RWPE1 (cell line): ENCODE data around the gene MVD.

Experiments used
- CTCF ChIA-PET: fragments of 350-600 bp; sonication (Branson Sonifier 250); formaldehyde crosslinking; extraction: SDS; loops from one replicate; lab custom pipeline; 2021; lab: Yijun Ruan, JAX
- POLR2A ChIA-PET: fragments of 400-600 bp; formaldehyde crosslinking; extraction: SDS; loops from one replicate; lab custom pipeline; 2020; ENCODE audit warnings: antibody characterized with exemption; ENCODE audit not compliant: low non-redundant PET; lab: Yijun Ruan, JAX
- DNase-seq: peaks from one replicate; pipeline ENCODE4 v3.0.0; 2012; ENCODE audit warnings: low spot score
- H3K27ac ChIP-seq: fragments of 450-650 bp; 2 replicates; pipeline ENCODE4 v1.5.1; 2017
- TF ChIP-seq, protein P1 (sequence below): fragments of 450-650 bp; conservative IDR thresholded peaks from 2 replicates; pipeline ENCODE4 v1.5.1; 2017; ENCODE audit warnings: low read depth, mild to moderate bottlenecking

MVD gene

DNA sequence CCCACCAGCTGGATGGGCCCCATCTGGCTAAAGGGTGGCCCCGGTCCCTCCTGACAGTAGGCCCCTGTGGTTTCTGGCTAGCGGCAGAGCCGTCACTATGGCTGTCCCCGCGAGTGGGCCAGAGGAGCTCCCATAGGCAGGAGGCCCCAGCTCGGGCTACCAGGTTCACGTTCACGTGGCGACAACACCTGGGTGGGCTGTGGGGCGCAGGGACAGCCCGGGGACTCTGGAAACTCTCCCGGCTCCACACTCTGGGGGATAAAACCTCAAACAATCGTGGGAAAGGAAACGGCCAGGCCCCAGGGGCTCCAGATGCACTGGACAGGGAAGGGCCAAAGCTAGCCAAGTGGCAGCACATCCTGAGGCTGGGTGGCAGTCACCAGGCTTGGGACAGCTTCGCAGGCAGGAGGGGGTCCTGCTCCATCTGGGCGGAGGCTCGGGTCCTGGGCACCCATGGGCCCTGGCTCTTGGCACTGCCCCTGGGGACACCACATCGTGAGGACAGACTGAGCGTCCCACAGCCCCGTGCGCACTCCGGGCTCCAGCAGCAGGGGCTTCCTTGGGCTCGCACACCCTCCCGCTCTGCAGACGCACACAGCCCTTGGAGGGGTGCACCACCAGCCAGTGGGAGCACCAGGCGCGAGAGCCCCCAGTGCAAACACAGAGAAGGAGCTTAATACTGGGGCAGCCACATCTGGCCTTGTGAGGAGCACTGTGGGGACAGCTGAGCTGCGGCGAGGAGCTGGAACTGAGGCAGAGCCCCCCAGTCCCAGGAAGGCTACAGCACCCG lies 38.9 kb upstream of the MVD start:
- TF ChIP-seq, protein P1, sequence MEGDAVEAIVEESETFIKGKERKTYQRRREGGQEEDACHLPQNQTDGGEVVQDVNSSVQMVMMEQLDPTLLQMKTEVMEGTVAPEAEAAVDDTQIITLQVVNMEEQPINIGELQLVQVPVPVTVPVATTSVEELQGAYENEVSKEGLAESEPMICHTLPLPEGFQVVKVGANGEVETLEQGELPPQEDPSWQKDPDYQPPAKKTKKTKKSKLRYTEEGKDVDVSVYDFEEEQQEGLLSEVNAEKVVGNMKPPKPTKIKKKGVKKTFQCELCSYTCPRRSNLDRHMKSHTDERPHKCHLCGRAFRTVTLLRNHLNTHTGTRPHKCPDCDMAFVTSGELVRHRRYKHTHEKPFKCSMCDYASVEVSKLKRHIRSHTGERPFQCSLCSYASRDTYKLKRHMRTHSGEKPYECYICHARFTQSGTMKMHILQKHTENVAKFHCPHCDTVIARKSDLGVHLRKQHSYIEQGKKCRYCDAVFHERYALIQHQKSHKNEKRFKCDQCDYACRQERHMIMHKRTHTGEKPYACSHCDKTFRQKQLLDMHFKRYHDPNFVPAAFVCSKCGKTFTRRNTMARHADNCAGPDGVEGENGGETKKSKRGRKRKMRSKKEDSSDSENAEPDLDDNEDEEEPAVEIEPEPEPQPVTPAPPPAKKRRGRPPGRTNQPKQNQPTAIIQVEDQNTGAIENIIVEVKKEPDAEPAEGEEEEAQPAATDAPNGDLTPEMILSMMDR, result no peak
- ChIA-PET CTCF (interaction anchor here (0.7 to 1.1 kb wide), 2 partner anchors 21 to 25 kb away, joined by 4 read pairs; no protein-coding TSS in a partner anchor), POLR2A (no interaction called here)
- no peak for DNase-seq
- H3K27ac ChIP-seq, result peak overlapping the region; percentile 15; the same call in 1 of the 2 replicates

DNA sequence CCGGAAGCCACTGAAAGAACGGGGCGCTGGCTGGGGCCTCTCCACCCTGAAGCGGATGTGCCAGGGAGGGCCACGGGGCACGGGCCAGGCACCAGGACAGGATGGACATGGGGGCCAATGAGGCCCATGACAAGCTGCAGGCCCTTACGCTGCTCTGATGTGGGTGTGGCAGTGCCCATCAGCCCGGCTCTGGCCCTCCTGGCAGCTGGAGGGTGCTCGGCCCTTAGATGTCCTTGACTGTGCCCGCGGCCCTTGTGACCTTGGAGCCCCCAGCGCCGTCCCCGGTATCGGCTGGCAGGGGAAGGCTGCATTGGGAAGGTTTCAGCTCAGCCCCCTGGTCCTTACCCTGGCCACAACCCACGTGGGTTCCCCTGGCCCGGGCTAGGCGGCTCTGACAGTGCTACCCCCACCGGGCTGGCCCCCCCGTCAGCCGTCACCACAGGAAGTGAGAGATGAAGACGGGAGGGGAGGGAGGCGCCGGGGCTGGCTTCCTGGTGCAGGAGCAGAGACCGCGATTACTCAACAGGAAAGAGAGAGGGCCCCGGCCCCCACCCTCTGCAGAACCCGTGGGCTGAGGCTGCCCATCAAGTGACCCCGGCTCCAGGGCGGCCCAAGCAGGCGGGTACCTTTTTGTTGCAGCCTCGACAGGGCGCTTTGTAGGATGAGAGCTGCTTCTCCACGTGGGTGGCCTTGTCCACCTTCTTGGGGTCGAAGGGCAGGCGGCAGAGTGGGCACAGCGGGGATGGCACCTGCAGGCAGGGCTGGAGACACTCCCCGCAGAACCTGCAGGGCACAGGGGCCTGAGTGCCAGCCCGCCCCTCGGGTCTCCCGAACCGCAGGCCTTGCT lies 38.0 kb upstream of the MVD start:
- ChIA-PET CTCF (interaction anchor here (0.7 kb wide), 1 partner anchor 24 kb away, joined by 4 read pairs; no protein-coding TSS in a partner anchor), POLR2A (no interaction called here)
- no peak for DNase-seq
- TF ChIP-seq, protein P1, result no peak
- peak overlapping the region; percentile 25 for H3K27ac ChIP-seq

DNA sequence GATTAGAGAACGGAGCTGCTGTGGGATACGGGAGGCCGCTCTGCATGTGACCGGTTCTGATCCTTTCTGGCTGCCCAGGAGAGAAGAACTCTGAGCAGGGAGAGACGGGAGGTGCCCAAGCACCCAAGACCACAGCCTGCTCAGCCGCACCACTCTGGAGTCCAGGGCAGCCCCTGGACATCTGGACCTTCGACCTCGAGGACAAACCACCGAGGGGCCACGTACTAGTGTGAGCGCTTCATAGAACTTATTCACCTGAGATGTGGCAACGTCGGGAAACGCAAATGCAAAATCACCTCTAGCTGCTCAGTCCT lies 37.4 kb upstream of the MVD start:
- 0 out of 2 replicates have a peak overlapping the region, but pooled peaks have one; percentile 6 for H3K27ac ChIP-seq
- no peak for DNase-seq
- ChIA-PET CTCF (no interaction called here), POLR2A (no interaction called here)
- TF ChIP-seq, protein P1, result no peak

DNA sequence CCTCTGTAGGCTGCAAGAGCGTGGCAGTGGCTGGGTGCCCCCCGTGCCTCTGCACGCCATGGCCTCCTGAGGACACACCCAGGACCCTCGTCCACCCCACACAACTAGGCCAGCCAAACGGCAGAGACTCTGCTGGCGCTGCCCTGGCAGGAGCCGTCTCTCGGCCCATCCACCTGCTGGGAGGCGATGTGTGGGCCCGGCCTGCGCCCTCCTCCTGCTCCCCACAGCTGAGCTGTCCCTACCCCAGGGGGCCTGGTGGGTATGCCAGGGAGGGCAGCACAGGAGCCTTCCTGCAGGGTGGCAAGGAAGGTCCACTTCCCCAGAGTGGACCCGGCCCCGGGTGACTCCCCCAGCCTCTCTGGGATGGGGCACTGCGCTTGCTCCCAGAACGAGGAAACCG lies 36.3 kb upstream of the MVD start:
- 0 out of 2 replicates have a peak overlapping the region, but pooled peaks have one; percentile 6 for H3K27ac ChIP-seq
- ChIA-PET POLR2A (no interaction called here), CTCF (no interaction called here)
- no peak for DNase-seq
- TF ChIP-seq, protein P1, result no peak

DNA sequence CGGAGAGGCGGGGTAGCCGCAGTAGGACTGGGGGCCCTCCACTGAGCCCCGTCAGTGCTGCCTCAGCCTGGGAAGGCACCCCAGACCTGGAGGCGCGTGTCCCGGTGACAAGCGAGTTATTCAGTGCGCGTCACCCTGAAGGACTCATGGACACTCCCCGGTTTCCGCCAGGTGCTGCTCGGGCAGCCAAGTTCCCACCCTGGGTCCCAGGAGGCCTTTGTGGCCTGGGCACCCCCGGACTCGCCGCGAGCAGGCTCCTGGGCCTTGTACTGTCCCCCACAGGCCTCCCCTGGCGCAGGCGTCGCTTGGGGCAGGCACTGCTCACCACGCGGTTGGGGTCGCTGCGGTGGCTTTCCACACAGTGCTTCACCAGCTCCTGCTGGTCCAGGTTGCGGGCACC lies 35.8 kb upstream of the MVD start:
- ChIA-PET POLR2A (no interaction called here), CTCF (interaction anchor here (0.5 to 1.1 kb wide), 4 partner anchors 9 to 57 kb away, joined by 3 to 5 read pairs (median 3); no protein-coding TSS in a partner anchor)
- H3K27ac ChIP-seq, result no peak overlapping the region
- DNase-seq, result no peak
- TF ChIP-seq, protein P1, result no peak

DNA sequence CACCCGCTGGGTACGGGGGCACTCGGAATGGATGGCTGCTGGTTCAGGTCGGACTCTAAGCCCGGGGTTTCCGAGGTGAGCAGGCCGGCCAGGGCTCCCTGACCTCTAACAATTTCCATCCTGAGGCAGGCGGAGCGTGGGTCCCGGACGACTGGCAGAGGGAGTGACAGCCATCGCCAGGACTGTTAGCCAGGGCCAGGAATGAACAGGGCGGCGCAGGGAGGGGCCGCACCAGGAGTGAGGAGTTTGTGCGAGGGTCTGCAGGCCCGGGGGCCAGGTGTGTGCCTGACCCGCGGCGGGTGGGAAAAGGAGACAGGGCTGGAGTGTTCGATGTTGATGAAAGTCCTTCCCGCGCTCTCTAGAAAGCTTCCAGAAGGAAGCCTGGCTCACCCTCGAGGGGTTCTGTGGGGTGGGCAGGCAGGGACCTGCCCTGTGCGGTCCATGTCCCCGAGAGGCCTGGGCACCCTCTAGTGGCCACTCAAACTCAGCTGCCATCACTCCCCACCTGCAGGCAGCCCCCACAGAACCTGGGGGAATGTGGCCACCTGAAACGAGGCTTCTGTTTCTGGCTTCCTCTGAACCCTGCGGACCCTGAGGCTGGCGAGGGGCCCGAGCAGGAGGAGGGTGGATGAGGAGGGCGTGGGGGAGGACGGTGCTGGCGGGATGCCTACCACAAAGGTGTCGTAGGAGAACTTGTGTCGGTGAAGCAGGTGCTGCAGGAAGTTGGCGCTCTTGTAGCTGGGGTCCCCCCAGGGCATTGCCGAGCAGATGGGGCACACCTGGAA lies 35.1 kb upstream of the MVD start:
- CTCF ChIA-PET, result interaction anchor here (0.5 to 1.1 kb wide), 5 partner anchors 9 to 64 kb away, joined by 3 to 5 read pairs (median 3); no protein-coding TSS in a partner anchor
- H3K27ac ChIP-seq, result no peak overlapping the region
- TF ChIP-seq, protein P1, result no peak

More for the DNA sequence above, 35.1 kb upstream of the MVD start:
- no peak for DNase-seq
- POLR2A ChIA-PET, result no interaction called here
